Gastrocnemius medialis (tissue), 4 donors: ENCODE data around the gene CST4. TPM values are rescaled to one million over a fixed set of nuclear protein-coding genes. Genes with fewer than 3 reads are reported as not detected.

Source experiments
- ATAC-seq, 2 donors: fragments of 150-250 bp; one replicate each; pipeline ENCODE4 v1.9.1; 2016
- DNase-seq, 2 donors: peaks; one replicate each; pipeline ENCODE4 v3.0.0-alpha.2; 2019
- H3K27ac ChIP-seq, 4 donors: fragments of 200-600 bp; sonication (generic); 1 replicate in 1 of 4; 2 replicates in 3 of 4; pipeline ENCODE4 v1.5.1; 2016 to 2018; ENCODE audit warnings: mild to moderate bottlenecking in 2 of 4, moderate library complexity in 1 of 4
- H3K27me3 ChIP-seq, 3 donors: fragments of 200-600 bp; sonication (generic) in 2 of 3; 1 replicate in 1 of 3; 2 replicates in 2 of 3; pipeline versions ENCODE4 v1.5.1 to v1.6.0; 2016 to 2019; ENCODE audit warnings: mild to moderate bottlenecking in 1 of 3, moderate library complexity in 1 of 3
- H3K36me3 ChIP-seq, 2 donors: fragments of 200-600 bp; sonication (generic) in 1 of 2; one replicate each; pipeline ENCODE4 v1.5.1; 2017 to 2018
- H3K4me1 ChIP-seq, 2 donors: fragments of 200-600 bp; sonication (generic) in 1 of 2; one replicate each; pipeline ENCODE4 v1.5.1; 2016 to 2017; ENCODE audit warnings: mild to moderate bottlenecking in 2 of 2
- H3K4me3 ChIP-seq, 4 donors: fragments of 200-600 bp; sonication (generic) in 3 of 4; 1 replicate in 1 of 4; 2 replicates in 3 of 4; pipeline ENCODE4 v1.5.1; 2016 to 2019; ENCODE audit warnings: mild to moderate bottlenecking in 2 of 4
- H3K9me3 ChIP-seq, 3 donors: fragments of 200-600 bp; sonication (generic) in 2 of 3; 1 replicate in 1 of 3; 2 replicates in 2 of 3; pipeline ENCODE4 v1.5.1; 2016 to 2019
- POLR2A ChIP-seq, 2 donors: fragments of 450-650 bp; IDR thresholded peaks; one replicate each; pipeline ENCODE4 v1.6.1; 2017; ENCODE audit warnings: antibody characterized with exemption in 2 of 2, mild to moderate bottlenecking in 2 of 2, moderate library complexity in 2 of 2
- in situ Hi-C, 4 donors: fragments of 200-750 bp; cut with MboI; loops; one replicate each; pipeline versions ENCODE4 v1.15.0 to v1.8.0; 2017; ENCODE audit warnings: low sequenced_read_pairs in 4 of 4
- intact Hi-C: fragments of 100-400 bp; cut with DNase I; formaldehyde crosslinking; loops from one replicate; pipeline ENCODE4 v1.15.1; 2023; ENCODE audit warnings: low total_unique reads
- total RNA-seq, 4 donors: library from RNA; depleted of rRNA; stranded (reverse); fragments of >200 nt; gene quantifications; one replicate each; pipeline versions ENCODE4 v1.1.0 to v1.2.3, GENCODE V29; 2016
- TF ChIP-seq, protein P1 (sequence below), 5 experiments: fragments of 450-650 bp in 3 of 5; fragments of 200-600 bp in 2 of 5; sonication (generic) in 2 of 5; IDR thresholded peaks in 4 of 5; conservative IDR thresholded peaks in 1 of 5; 1 replicate in 4 of 5; 2 replicates in 1 of 5; pipeline ENCODE4 v1.5.1; 2016 to 2019; ENCODE audit warnings: antibody characterized with exemption in 5 of 5, mild to moderate bottlenecking in 3 of 5, moderate library complexity in 3 of 5

Gene CST4
- total RNA-seq, 4 donors from 2014 or later, result not detected

DNA sequence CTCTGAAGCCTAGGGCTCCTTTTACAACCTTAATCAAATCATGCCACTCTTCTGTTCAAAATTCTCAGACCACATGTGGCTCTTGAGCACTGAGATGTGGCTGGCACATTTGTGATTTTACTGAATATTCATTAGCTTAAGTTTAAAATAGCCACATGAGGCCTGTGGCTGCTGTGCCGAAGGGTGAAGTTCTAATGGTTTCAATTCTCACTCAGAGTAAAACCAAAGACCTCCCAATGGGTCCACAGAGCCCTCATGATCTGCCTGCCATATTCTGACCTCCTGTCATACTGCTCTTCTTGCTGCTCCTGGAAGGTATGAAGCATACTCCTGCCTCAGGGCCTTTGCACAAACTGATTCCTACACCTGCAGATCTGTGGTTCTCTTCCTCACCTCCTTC lies 43.3 kb downstream of the CST4 start:
- TF ChIP-seq POLR2A (IDR thresholded peaks at IDR 0.05), result no peak
- TF ChIP-seq, protein P1, sequence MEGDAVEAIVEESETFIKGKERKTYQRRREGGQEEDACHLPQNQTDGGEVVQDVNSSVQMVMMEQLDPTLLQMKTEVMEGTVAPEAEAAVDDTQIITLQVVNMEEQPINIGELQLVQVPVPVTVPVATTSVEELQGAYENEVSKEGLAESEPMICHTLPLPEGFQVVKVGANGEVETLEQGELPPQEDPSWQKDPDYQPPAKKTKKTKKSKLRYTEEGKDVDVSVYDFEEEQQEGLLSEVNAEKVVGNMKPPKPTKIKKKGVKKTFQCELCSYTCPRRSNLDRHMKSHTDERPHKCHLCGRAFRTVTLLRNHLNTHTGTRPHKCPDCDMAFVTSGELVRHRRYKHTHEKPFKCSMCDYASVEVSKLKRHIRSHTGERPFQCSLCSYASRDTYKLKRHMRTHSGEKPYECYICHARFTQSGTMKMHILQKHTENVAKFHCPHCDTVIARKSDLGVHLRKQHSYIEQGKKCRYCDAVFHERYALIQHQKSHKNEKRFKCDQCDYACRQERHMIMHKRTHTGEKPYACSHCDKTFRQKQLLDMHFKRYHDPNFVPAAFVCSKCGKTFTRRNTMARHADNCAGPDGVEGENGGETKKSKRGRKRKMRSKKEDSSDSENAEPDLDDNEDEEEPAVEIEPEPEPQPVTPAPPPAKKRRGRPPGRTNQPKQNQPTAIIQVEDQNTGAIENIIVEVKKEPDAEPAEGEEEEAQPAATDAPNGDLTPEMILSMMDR (IDR thresholded peaks at IDR 0.05 in 4 of 5, conservative IDR thresholded peaks at IDR 0.05 in 1 of 5), result no peak
- H3K36me3 ChIP-seq, result no peaks in the 10 kb centered on the region
- H3K27me3 ChIP-seq, result no peaks in the 10 kb centered on the region
- DNase-seq (no peak), ATAC-seq (no peak)
- H3K27ac ChIP-seq, result no peak overlapping the region
- intact Hi-C loops, result no loop called here
- peaks cover 25 to 27% of the 10 kb centered on the region in 2 donors for H3K4me1 ChIP-seq
- in situ Hi-C loops, result loop anchor here (25.0 kb wide), 3 partner anchors 483 to 1417 kb away; partner anchors contain the start of genes ACSS1 (in 2 of the 4) and APMAP (in 1 of the 4)
- H3K4me3 ChIP-seq, result no peak overlapping the region
- H3K9me3 ChIP-seq, result no peaks in the 10 kb centered on the region

GRCh38 chr20:23644164-23644563 lies 44.7 kb downstream of the CST4 start:
- Histone ChIP-seq H3K4me1 (peaks cover 30 to 37% of the 10 kb centered on the region in 2 donors), H3K36me3 (no peaks in the 10 kb centered on the region), H3K27me3 (no peaks in the 10 kb centered on the region), H3K4me3 (no peak overlapping the region), H3K27ac (peak overlapping the region in 1 of 4 donors; percentile 100), H3K9me3 (no peaks in the 10 kb centered on the region)
- intact Hi-C loops, result loop anchor here (5.0 kb wide), 1 partner anchor 1348 kb away; the partner anchor contains the start of gene APMAP
- DNase-seq, result no peak
- in situ Hi-C loops, result loop anchor here (25.0 kb wide), 3 partner anchors 482 to 1418 kb away; partner anchors contain the start of genes ACSS1 (in 2 of the 4) and APMAP (in 1 of the 4)
- no peak for TF ChIP-seq POLR2A (IDR thresholded peaks at IDR 0.05)
- TF ChIP-seq, protein P1 (IDR thresholded peaks at IDR 0.05 in 4 of 5, conservative IDR thresholded peaks at IDR 0.05 in 1 of 5), result no peak
- ATAC-seq, result no peak

DNA sequence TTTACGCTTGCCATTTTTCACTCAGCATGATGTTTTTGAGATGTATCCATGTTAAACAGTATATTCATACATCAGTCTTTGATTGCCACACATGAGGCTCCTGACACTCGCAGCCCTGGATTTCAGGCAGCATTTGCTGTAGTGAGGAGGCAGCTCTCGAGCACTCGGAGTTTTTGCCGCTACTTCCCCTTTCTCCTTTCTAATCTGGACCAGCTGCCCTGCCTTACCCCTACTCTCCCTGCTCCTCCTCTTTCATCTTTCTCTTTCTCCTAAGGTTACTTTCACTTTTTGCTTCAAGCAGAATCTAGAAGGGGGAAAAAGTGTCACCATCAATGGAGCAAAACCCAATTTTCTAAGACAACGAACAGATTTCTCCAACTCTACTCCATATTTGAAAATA lies 45.2 kb downstream of the CST4 start:
- no peak for ATAC-seq
- Histone ChIP-seq H3K4me3 (no peak overlapping the region), H3K27me3 (no peaks in the 10 kb centered on the region), H3K36me3 (no peaks in the 10 kb centered on the region), H3K9me3 (no peaks in the 10 kb centered on the region), H3K4me1 (peaks cover 30 to 41% of the 10 kb centered on the region in 2 donors), H3K27ac (peak overlapping the region; percentile 80 to 100 (median 96))
- no peak for DNase-seq
- TF ChIP-seq, protein P1 (IDR thresholded peaks at IDR 0.05 in 4 of 5, conservative IDR thresholded peaks at IDR 0.05 in 1 of 5), result no peak
- no peak for TF ChIP-seq POLR2A (IDR thresholded peaks at IDR 0.05)
- intact Hi-C loops, result loop anchor here (5.0 kb wide), 1 partner anchor 1349 kb away; the partner anchor contains the start of gene APMAP
- in situ Hi-C loops, result loop anchor here (25.0 kb wide), 3 partner anchors 481 to 1419 kb away; partner anchors contain the start of genes ACSS1 (in 2 of the 4) and APMAP (in 1 of the 4)

GRCh38 chr20:23641936-23642751 lies 46.7 kb downstream of the CST4 start:
- no peaks in the 10 kb centered on the region for H3K27me3 ChIP-seq
- DNase-seq (peak; percentile 92 to 97), ATAC-seq (peak; percentile 84 to 87)
- in situ Hi-C loops, result loop anchor here (25.0 kb wide), 3 partner anchors 480 to 1420 kb away; partner anchors contain the start of genes ACSS1 (in 2 of the 4) and APMAP (in 1 of the 4)
- intact Hi-C loops, result loop anchor here (5.0 kb wide), 1 partner anchor 1350 kb away; the partner anchor contains the start of gene APMAP
- H3K4me3 ChIP-seq, result no peak overlapping the region
- peaks cover 30 to 43% of the 10 kb centered on the region in 2 donors for H3K4me1 ChIP-seq
- peak in 1 of 2 donors; percentile 41 for TF ChIP-seq POLR2A (IDR thresholded peaks at IDR 0.05)
- TF ChIP-seq, protein P1 (IDR thresholded peaks at IDR 0.05 in 4 of 5, conservative IDR thresholded peaks at IDR 0.05 in 1 of 5), result peak in 1 of 5 experiments; percentile 18
- H3K27ac ChIP-seq, result peak overlapping the region; percentile 80 to 100 (median 96)
- no peaks in the 10 kb centered on the region for H3K9me3 ChIP-seq
- H3K36me3 ChIP-seq, result no peaks in the 10 kb centered on the region
